Posterior vena cava (tissue), 2 donors: Measurements from ENCODE around the gene SPTBN1. TPM values are rescaled to one million over a fixed set of nuclear protein-coding genes. Genes with fewer than 3 reads are reported as not detected.

Experiments used
- DNase-seq: peaks from one replicate; pipeline ENCODE4 v3.0.0-alpha.2; 2020; ENCODE audit warnings: low spot score
- intact Hi-C, 2 donors: fragments of 100-400 bp; cut with DNase I; formaldehyde crosslinking; loops; one replicate each; pipeline versions ENCODE4 v1.14.1 to v1.14.2; 2022 to 2023
- total RNA-seq, 2 donors: library from RNA; stranded (reverse); fragmentation: NEBNext Ultra II Directional; extraction: Animal tissue kit (Norgen Biotek cat#: 25700); gene quantifications; one replicate each; pipeline ENCODE4 v1.2.1, GENCODE V29; 2021
- donor health status: DM: yes; HTN: yes; CAD: no.
- donor health status: DM: yes; HTN: yes; CAD: no.

The SPTBN1 gene
- total RNA-seq, 2 donors from 2014 or later: 329 to 357 TPM

DNA sequence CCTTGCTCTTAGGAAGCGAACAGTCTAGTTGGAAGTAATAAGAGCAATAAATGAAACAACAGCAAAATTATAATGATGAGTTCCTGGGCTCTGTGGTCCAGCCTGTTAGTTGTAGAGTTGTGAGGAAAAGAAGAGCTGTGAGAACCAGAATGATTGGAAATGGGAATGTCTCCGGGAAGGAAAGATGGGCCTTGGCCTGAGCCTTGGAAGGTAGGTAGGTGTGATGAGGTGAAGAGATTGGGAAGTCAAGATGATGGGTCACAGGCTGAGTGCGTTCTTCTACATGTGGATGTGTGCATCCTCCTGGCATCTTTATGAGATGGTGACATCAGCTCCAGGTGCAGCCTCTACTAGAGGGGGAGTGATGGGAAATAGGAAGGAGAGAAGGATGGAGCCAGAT is 152.1 kb downstream of the SPTBN1 start:
- intact Hi-C loops: no loop called here
- no peak for DNase-seq

DNA sequence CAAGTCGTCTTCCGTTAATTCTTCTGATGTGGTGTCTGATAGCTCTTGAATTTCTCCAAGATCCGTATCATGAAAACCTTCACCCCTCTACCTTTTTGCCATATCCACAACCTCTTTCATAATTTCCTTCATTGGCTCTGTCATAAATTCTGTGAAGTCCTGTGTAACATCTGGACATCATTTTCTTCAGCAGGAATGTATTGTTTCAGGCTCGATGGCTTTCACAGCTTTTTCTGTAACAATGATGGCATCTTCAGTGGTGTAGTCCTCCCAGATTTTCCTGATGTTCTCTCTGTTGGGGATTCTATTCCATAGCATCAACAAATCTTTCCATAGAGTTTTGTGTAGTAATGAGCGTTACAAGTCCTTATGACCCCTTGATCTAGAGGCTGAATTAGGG is 153.1 kb downstream of the SPTBN1 start:
- DNase-seq: no peak
- intact Hi-C loops: no loop called here

DNA sequence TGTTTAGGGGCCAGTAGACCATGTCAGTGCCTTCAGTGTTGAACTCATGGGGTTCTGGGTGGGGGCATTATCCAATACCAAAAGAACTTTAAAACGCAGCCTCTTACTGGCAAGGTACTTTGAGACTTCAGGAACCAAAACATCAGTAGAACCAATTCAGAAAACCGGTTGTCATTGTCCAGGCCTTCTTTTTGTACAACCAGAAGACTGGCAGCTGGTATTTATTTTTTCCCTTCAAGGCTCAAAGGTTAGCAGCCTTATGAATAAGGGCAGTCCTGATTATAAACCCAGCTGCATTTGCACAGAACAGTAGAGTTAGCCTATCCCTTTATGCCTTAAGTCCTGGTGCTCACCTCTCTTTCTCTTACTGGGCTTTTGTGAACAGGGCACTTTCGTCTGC is 153.5 kb downstream of the SPTBN1 start:
- DNase-seq: no peak
- intact Hi-C loops: no loop called here

GRCh38 chr2:54610700-54611099 is 154.6 kb downstream of the SPTBN1 start:
- intact Hi-C loops: no loop called here
- no peak for DNase-seq

DNA sequence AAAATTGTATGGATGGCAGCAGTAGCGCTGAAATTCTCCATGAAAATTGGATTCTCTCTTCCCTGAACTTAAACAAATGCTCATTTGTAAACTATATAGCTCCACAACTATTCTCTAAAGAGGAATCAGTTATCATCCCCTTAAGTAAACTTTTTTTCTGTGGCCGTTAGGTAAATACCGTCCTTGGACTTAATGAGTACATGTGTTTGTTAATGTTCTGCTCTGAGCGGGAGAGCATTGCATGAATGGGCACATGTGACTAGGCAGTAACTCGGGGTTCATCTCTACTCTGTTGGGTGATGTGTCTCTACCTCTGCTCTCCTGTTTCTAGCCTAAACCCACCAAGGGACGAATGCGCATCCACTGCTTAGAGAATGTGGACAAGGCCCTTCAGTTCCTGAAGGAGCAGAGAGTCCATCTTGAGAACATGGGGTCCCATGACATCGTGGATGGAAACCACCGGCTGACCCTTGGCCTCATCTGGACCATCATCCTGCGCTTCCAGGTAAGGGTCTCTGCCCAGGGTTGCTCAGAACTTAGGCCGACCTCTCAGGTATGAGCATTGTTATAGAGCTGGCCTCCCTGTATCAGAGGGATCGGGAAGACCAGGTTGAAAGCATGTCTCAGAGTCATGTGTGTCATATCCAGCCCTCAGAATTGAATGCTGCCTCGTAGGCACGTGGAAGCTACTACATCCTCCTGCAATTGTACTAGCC is 155.9 kb downstream of the SPTBN1 start:
- intact Hi-C loops: no loop called here

GRCh38 chr2:54613386-54613785 is 157.3 kb downstream of the SPTBN1 start:
- intact Hi-C loops: no loop called here
- no peak for DNase-seq

More for the DNA sequence above, 155.9 kb downstream of the SPTBN1 start:
- no peak for DNase-seq

GRCh38 chr2:54613794-54614257 is 157.7 kb downstream of the SPTBN1 start:
- no peak for DNase-seq
- intact Hi-C loops: no loop called here

GRCh38 chr2:54614819-54615218 is 158.7 kb downstream of the SPTBN1 start:
- DNase-seq: no peak
- intact Hi-C loops: no loop called here

GRCh38 chr2:54615832-54616534 is 159.9 kb downstream of the SPTBN1 start:
- intact Hi-C loops: no loop called here
- DNase-seq: no peak

DNA sequence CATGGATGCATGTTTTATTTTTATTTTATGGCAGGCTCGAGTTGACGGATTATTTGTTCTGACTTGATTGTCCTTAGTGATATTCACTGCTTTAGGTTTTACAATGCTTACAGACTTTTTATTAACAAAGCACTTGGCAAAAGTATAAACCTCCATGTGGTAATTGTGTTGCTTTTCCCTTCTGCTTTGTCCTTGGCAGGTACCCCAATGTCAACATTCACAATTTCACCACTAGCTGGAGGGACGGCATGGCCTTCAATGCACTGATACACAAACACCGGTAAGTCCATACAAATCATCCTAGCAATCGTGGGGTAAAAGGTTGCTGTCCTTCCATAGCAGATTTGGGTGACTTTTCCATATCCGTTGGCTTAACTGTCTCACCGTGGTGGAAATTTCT is 161.3 kb downstream of the SPTBN1 start:
- intact Hi-C loops: no loop called here
- no peak for DNase-seq

DNA sequence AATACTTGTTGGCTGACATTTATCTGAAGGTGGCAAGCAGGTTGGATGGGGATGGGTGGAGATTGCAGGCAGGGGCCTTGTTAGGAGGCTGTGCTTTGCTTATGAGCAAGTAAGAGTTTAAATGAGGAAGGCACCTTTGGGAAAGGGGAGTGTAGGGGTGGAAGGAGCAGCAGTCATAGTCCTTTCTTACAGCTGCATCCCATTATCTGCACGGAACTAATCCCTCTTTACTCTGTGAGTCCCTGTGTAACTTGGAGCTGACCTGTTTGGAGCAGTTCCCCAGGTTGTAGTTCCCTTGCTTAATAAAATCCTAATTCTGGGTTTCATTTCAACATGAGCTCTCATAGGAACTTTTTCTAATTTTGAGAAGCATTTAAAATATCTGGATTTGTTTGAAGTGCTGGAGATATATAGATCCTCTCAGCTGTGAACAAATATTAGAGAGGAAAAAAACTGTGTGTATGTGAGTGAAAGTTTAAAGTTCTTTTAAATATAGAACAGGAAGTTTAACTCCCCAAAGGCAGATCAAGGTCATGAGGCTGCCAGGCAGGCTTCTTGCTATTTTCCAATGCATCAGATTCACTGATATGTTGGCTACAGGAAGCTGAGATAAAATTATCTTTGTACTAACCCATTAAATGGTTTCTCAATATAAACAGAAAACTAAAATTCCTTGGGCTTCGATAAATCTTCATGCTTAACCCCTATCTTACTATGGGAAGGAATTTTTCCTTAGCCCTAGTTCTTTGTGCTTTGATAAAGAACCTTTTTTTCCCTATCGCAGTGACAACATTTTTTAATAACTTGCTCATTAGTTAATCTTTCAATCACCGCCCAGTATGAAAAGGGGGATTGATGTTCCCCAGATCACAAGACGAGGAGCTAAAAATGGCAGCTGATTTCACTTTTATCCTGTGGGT is 162.8 kb downstream of the SPTBN1 start:
- DNase-seq: no peak
- intact Hi-C loops: no loop called here

DNA sequence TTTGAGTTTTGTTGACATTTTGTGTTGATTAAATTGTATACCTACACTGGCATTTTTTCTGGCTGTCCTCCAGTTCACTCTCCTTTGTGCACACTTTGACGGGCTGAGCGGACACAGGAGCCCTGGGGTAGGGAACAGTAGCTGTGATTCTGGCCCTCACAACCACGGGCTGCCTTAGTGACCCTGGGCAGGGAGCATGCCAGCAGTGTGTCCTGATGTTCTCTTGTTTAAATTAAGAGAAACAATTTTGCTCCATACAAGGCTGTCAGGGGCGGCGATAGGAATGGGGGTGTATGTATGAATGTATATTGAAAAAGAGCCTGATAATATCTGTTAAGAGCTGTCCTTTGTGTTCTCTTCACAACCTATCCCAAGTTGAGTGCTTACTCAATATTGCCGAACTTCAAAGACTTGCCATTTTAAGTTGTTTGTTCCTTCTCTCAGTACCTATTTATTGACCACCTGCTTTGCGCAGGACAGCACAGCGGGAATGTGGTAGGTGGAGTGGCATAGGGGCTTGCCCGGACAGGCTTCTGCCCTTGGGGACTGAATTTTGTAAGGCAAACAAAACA is 163.6 kb downstream of the SPTBN1 start:
- no peak for DNase-seq
- intact Hi-C loops: no loop called here

- DNase-seq: no peak
- intact Hi-C loops: no loop called here
These were observed 164.8 kb downstream of the SPTBN1 start for GRCh38 chr2:54620948-54621347.

GRCh38 chr2:54624591-54625071 is 168.5 kb downstream of the SPTBN1 start:
- intact Hi-C loops: no loop called here
- no peak for DNase-seq

GRCh38 chr2:54626131-54626530 is 170.0 kb downstream of the SPTBN1 start:
- no peak for DNase-seq
- intact Hi-C loops: no loop called here

GRCh38 chr2:54626884-54627283 is 170.8 kb downstream of the SPTBN1 start:
- DNase-seq: no peak
- intact Hi-C loops: no loop called here

DNA sequence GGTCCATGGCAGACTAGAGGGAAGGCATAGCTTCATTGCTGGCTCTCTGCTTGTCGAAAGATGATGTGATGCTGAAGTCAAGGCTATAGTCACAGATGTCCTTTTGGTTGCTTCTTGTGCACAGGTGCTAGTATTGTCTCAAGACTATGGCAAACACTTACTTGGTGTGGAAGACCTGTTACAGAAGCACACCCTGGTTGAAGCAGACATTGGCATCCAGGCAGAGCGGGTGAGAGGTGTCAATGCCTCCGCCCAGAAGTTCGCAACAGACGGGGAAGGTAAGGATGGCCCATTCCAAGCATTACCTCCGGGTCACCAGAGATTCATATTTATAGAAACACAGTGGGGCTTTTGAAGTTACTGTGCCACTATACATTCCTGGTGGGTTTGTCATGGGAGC is 171.8 kb downstream of the SPTBN1 start:
- no peak for DNase-seq
- intact Hi-C loops: no loop called here

DNA sequence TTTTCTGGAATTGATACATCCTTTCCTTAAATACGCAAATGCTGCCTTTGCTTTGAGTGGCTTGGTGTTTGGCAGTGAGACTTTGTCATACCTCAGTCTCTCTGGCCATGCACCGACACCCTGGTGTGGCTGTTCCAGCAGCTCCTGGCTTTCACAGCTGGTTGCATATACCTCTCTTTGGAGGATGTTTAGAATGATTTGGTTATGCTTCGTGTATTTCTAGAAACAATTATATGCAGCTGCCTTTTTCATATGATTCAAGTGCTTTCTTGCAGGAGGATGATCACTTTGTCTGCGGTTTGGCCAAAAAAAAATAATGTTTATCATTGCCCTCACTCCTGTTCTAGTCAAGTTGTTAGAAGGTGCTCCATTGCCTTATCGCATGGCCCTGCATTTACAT is 172.3 kb downstream of the SPTBN1 start:
- no peak for DNase-seq
- intact Hi-C loops: no loop called here

- no peak for DNase-seq
- intact Hi-C loops: no loop called here
These were observed 172.8 kb downstream of the SPTBN1 start for GRCh38 chr2:54628957-54629356.

DNA sequence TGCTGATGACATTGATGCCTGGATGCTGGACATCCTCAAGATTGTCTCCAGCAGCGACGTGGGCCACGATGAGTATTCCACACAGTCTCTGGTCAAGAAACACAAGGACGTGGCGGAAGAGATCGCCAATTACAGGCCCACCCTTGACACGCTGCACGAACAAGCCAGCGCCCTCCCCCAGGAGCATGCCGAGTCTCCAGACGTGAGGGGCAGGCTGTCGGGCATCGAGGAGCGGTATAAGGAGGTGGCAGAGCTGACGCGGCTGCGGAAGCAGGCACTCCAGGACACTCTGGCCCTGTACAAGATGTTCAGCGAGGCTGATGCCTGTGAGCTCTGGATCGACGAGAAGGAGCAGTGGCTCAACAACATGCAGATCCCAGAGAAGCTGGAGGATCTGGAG is 173.3 kb downstream of the SPTBN1 start:
- DNase-seq: no peak
- intact Hi-C loops: no loop called here
